Activated CD8-positive, alpha-beta memory T cell treated with anti-CD3 and anti-CD28 coated beads, Interleukin-2, amount 50 U/mL, for 4 hours (primary cell): ENCODE data around the gene USP10.

Experiments
- DNase-seq: peaks from one replicate; pipeline ENCODE4 v3.0.0-alpha.2; 2020

The USP10 gene

DNA sequence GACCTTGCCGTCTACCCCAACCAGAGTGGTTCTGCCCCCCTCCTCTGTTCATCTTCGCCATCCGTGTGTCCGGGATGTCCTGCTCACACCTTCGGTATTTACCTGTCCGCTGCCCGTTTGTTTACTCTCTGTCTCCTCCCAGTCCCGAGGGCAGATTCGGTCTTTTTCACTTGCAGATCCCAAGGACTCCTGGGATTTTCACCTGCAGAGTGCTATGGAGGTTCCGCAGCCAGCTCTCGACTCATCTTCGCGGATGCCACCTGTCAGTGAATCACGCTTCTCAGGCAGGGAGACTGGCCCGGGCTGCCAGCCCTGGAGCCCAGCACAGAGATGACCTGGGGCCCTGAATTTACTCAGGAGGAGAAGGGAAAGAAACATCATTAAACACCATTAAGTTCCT lies 128.1 kb downstream of the USP10 start:
- DNase-seq: no peak

DNA sequence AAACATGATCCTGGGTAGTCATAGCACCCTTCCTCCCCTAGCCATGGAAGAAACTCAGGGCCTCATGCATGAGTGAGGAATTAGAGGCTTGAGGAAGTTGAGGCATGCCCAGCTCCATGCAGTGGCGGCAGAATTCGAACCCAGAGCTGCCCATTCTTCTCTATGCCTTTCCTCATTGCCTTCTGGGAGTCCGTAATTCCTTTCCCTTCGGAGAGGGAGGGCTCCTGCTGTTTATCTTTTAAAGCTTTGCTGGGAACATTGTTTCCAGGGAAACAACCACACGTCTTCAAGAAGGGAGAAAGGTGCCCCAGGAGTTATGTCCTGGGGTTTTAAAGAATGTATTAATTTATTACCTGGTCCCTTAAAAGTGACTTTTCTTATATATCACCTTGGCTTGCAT lies 128.5 kb downstream of the USP10 start:
- DNase-seq: no peak
